WERI-Rb-1 (cell line): ENCODE data around the gene VWA2.

Experiments used
- DNase-seq: peaks from one replicate; pipeline ENCODE4 v3.0.0-alpha.2; 2020
- H3K27ac ChIP-seq: fragments of 250-450 bp; sonication (Bioruptor Pico); 2 replicates; pipeline ENCODE4 v1.5.1; 2020; ENCODE audit warnings: mild to moderate bottlenecking, moderate library complexity
- H3K27me3 ChIP-seq: fragments of 250-450 bp; sonication (Bioruptor Pico); 2 replicates; pipeline ENCODE4 v1.5.1; 2021; ENCODE audit warnings: mild to moderate bottlenecking, low read depth, moderate library complexity; ENCODE audit not compliant: insufficient read depth, severe bottlenecking
- H3K36me3 ChIP-seq: fragments of 250-450 bp; sonication (Bioruptor Pico); 2 replicates; pipeline ENCODE4 v1.5.1; 2020; ENCODE audit warnings: mild to moderate bottlenecking, moderate library complexity
- H3K4me3 ChIP-seq: 2 replicates; pipeline ENCODE4 v1.5.1; 2011; ENCODE audit warnings: low read depth, mild to moderate bottlenecking, control low read depth, low read length
- H3K9me3 ChIP-seq: fragments of 250-450 bp; sonication (Bioruptor Pico); 2 replicates; pipeline ENCODE4 v1.5.1; 2021; ENCODE audit warnings: mild to moderate bottlenecking, moderate library complexity; ENCODE audit not compliant: severe bottlenecking
- TF ChIP-seq, protein P1 (sequence below): IDR thresholded peaks from 2 replicates; pipeline ENCODE4 v1.5.1; 2011; ENCODE audit warnings: low read depth, mild to moderate bottlenecking, control low read depth, inconsistent platforms, low read length

The VWA2 gene

DNA sequence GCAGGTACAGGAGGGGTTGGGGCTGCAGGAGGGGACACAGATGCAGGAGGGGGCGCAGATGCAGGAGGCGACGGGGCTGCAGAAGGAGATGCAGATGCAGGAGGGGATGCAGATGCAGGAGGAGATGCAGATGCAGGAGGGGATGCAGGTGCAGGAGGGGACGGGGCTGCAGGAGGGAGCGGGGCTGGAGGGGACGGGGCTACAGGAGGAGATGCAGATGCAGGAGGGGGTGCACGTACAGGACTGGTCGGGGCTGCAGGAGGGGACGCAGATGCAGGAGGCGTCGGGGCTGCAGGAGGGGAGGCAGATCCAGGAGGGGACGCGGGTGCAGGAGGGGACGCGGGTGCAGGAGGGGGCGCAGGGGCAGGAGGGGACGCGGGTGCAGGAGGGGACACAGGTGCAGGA lies 66.5 kb downstream of the VWA2 start:
- H3K27ac ChIP-seq, result no peak overlapping the region
- no peaks in the 10 kb centered on the region for H3K9me3 ChIP-seq
- H3K36me3 ChIP-seq, result no peaks in the 10 kb centered on the region
- TF ChIP-seq, protein P1, sequence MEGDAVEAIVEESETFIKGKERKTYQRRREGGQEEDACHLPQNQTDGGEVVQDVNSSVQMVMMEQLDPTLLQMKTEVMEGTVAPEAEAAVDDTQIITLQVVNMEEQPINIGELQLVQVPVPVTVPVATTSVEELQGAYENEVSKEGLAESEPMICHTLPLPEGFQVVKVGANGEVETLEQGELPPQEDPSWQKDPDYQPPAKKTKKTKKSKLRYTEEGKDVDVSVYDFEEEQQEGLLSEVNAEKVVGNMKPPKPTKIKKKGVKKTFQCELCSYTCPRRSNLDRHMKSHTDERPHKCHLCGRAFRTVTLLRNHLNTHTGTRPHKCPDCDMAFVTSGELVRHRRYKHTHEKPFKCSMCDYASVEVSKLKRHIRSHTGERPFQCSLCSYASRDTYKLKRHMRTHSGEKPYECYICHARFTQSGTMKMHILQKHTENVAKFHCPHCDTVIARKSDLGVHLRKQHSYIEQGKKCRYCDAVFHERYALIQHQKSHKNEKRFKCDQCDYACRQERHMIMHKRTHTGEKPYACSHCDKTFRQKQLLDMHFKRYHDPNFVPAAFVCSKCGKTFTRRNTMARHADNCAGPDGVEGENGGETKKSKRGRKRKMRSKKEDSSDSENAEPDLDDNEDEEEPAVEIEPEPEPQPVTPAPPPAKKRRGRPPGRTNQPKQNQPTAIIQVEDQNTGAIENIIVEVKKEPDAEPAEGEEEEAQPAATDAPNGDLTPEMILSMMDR, result no peak
- H3K27me3 ChIP-seq, result peaks cover 14% of the 10 kb centered on the region
- DNase-seq, result no peak
- H3K4me3 ChIP-seq, result no peak overlapping the region

DNA sequence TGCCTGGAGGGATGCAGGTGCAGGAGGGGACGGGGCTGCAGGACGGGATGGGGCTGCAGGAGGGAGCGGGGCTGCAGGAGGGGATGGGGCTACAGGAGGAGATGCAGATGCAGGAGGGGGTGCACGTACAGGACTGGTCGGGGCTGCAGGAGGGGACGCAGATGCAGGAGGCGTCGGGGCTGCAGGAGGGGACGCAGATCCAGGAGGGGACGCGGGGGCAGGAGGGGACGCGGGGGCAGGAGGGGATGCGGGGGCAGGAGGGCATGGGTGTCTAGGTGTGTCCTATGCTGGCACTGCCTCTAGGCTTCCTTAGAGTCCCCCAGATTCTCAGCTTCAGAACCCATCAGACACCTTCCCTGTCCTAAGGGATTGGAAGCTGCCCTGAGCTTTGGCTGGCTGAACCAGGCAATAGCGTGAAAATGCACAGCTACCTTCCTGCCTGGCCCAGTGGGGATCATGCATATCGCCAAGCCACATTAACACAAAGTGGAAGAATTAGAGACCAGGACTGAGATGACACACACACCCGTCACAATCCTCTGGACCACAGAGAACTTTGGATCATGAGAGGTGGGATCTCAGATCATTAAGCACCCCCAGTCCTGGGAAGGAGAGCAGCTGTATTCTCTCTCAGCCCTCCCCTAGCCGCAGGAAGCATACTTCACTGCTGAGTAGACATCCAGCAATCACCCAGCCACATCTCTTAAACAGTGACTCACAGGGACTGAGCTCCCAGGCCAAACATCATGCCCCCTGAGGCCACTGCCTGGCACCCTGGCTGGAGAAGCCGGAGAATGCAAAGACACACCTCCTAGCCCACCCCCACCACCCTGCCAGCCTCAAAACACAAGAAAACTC lies 67.3 kb downstream of the VWA2 start:
- H3K9me3 ChIP-seq, result no peaks in the 10 kb centered on the region
- DNase-seq, result no peak
- H3K4me3 ChIP-seq, result no peak overlapping the region
- no peaks in the 10 kb centered on the region for H3K36me3 ChIP-seq
- H3K27ac ChIP-seq, result no peak overlapping the region
- peaks cover 14% of the 10 kb centered on the region for H3K27me3 ChIP-seq
- TF ChIP-seq, protein P1, result no peak

DNA sequence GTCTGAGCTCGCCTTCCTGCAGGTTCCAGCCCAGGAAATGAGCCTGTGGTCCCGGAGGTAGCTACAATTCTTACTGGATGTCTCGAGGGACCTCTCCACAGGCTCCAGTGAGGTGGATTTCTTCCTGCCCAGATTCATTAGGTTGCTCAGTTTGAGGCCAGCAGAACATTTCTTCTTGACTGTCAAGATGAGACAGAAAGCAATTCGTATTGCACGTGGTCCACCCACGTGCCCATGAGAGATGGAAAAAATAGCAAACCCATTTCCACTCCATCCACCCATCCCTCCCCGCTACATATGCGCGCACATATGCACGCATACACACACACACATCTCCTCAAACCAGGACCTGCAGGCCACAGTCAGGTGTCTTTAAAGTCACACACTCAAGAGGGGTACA lies 68.7 kb downstream of the VWA2 start:
- Histone ChIP-seq H3K36me3 (no peaks in the 10 kb centered on the region), H3K9me3 (no peaks in the 10 kb centered on the region), H3K4me3 (no peak overlapping the region), H3K27ac (no peak overlapping the region), H3K27me3 (peaks cover 11% of the 10 kb centered on the region)
- no peak for DNase-seq
- TF ChIP-seq, protein P1, result no peak

DNA sequence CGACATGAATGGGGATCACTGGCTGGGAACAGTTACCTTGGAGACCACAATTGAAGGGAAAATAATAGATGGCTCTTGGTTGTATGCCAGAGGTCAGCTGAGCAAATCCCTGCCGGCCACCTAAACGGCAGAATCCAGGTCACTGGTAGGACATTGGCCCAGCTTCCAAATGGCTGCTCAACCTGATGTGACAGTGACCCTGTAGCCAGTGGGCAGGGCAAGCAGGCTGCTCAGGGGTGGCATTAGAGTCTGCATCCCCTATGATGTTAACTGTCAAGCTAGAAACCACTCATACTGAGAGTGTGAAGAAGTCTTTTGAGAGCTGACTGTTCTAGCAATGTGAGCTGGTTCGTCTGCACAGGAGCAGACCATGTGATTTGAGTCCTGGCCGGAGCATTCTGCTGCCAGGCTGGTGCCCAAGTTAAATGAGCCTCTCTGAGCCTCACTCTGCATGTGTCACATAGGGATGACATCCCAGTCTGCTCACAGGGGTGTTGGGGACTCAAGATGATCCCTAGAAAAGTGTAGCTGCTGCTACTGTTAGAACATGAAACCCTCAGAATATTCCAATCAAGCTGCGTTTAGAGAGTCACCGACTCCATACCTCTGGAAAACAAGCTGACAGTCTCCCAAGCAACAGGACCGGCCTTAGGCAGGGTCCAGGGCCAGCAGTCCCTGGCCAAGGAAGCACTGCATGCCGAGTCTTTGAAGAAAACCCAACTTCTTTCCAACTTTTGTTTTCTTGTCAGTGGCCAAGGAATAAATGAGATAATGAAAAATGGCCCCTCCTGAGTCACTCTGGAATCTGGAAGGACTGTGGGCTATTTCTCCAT lies 69.7 kb downstream of the VWA2 start:
- TF ChIP-seq, protein P1, result no peak
- Histone ChIP-seq H3K4me3 (no peak overlapping the region), H3K27ac (no peak overlapping the region), H3K36me3 (no peaks in the 10 kb centered on the region), H3K27me3 (peaks cover 7% of the 10 kb centered on the region), H3K9me3 (no peaks in the 10 kb centered on the region)
- no peak for DNase-seq

DNA sequence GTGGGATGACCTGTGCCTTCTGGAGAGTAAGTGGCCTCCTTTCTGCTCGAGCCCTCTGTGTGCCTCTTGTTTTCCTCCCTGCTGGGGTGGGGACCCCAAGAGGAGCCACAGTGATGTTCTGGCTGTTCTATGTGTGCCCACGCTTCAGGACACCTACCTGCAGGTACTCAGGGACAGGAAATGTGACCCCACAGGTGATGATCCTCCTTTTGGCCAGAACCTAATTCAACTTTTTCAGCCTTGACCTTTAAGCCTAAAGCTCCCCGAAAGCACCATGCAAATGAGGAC lies 70.3 kb downstream of the VWA2 start:
- Histone ChIP-seq H3K27me3 (peaks cover 7% of the 10 kb centered on the region), H3K4me3 (no peak overlapping the region), H3K36me3 (no peaks in the 10 kb centered on the region), H3K27ac (no peak overlapping the region), H3K9me3 (no peaks in the 10 kb centered on the region)
- DNase-seq, result no peak
- TF ChIP-seq, protein P1, result no peak
